GM10266 (cell line): ENCODE measurements around the gene ZCWPW2.

ENCODE experiments used
- DNase-seq: peaks from one replicate; pipeline ENCODE4 v3.0.0; 2012; ENCODE audit errors: extremely low spot score
- CTCF ChIP-seq: IDR thresholded peaks from 2 replicates; pipeline ENCODE4 v1.5.1; 2012; ENCODE audit warnings: mild to moderate bottlenecking, low read depth; ENCODE audit not compliant: control insufficient read depth, insufficient read depth; ENCODE audit errors: missing control alignments

ZCWPW2 gene

GRCh38 chr3:28316226-28316625, 32.3 kb upstream of the ZCWPW2 start:
- no peak for DNase-seq
- no peak for TF ChIP-seq CTCF

- DNase-seq, result peak; percentile 24
- TF ChIP-seq CTCF, result peak; percentile 63
Observed at GRCh38 chr3:28317438-28318022, 31.0 kb upstream of the ZCWPW2 start.

- DNase-seq, result no peak
- TF ChIP-seq CTCF, result no peak
Observed at GRCh38 chr3:28320981-28321380, 27.5 kb upstream of the ZCWPW2 start.

- DNase-seq, result no peak
- no peak for TF ChIP-seq CTCF
Observed at GRCh38 chr3:28322464-28322863, 26.1 kb upstream of the ZCWPW2 start.

GRCh38 chr3:28326458-28326926, 22.0 kb upstream of the ZCWPW2 start:
- DNase-seq, result no peak
- TF ChIP-seq CTCF, result no peak

- peak; percentile 57 for TF ChIP-seq CTCF
Observed at GRCh38 chr3:28328188-28329151, 20.1 kb upstream of the ZCWPW2 start.

GRCh38 chr3:28334552-28334951, 14.0 kb upstream of the ZCWPW2 start:
- no peak for DNase-seq
- TF ChIP-seq CTCF, result peak; percentile 17

More at GRCh38 chr3:28328188-28329151, 20.1 kb upstream of the ZCWPW2 start:
- DNase-seq, result no peak
